Neural cell (in vitro differentiated cells): ENCODE measurements around the gene SH3BP5.

Experiments
- CTCF ChIP-seq: fragments of 450-650 bp; IDR thresholded peaks from 2 replicates; pipeline ENCODE4 v1.5.1; 2014; ENCODE audit warnings: antibody characterized with exemption, mild to moderate bottlenecking, moderate library complexity; ENCODE audit not compliant: poor library complexity, severe bottlenecking
- RAD21 ChIP-seq: fragments of 450-650 bp; conservative IDR thresholded peaks from 2 replicates; pipeline ENCODE4 v1.6.1; 2014; ENCODE audit warnings: antibody characterized with exemption, mild to moderate bottlenecking, moderate library complexity
- REST ChIP-seq: IDR thresholded peaks from 2 replicates; pipeline ENCODE4 v1.6.1; 2012; ENCODE audit warnings: borderline replicate concordance
- SMC3 ChIP-seq: fragments of 450-650 bp; conservative IDR thresholded peaks from 2 replicates; pipeline ENCODE4 v1.6.1; 2014; ENCODE audit warnings: antibody characterized with exemption, mild to moderate bottlenecking, moderate library complexity; ENCODE audit not compliant: poor library complexity

- TF ChIP-seq CTCF (no peak), RAD21 (no peak), REST (no peak), SMC3 (no peak)
Measured at GRCh38 chr3:15255215-15255614, 77.2 kb downstream of the SH3BP5 start.
